ENCODE data around the gene ADRA2B.
"Not testable (repeated sequence)": the region's sequence is repeated elsewhere in the genome, so short reads cannot be mapped to it uniquely, and the experiment has no call there.

Gene ADRA2B

GRCh38 chr2:96116424-96116878, at the start of gene ADRA2B:
Gene ADRA2B (minus strand): TSS chr2:96116571. CDS start chr2:96116149, 422 bp downstream.
- DNase-seq: peak; percentile 24

- no peak for DNase-seq
Observed at GRCh38 chr2:96164459-96165184, 48.3 kb upstream of the ADRA2B start.

- no peak for DNase-seq
Observed at GRCh38 chr2:96163768-96164429, 47.5 kb upstream of the ADRA2B start.

- DNase-seq: no peak
Observed at GRCh38 chr2:96163415-96163767, 47.0 kb upstream of the ADRA2B start.

- DNase-seq: no peak
Observed at GRCh38 chr2:96161898-96162297, 45.5 kb upstream of the ADRA2B start.

- DNase-seq: not testable (repeated sequence)
Observed at GRCh38 chr2:96160366-96160765, 44.0 kb upstream of the ADRA2B start.

GRCh38 chr2:96159084-96159830, 42.9 kb upstream of the ADRA2B start:
- no peak for DNase-seq

GRCh38 chr2:96158554-96158940, 42.2 kb upstream of the ADRA2B start:
- DNase-seq: no peak

GRCh38 chr2:96157649-96158553, 41.5 kb upstream of the ADRA2B start:
- DNase-seq: no peak

- DNase-seq: no peak
Observed at GRCh38 chr2:96156926-96157648, 40.7 kb upstream of the ADRA2B start.

- DNase-seq: no peak
Observed at GRCh38 chr2:96156011-96156820, 39.8 kb upstream of the ADRA2B start.

- DNase-seq: no peak
Observed at GRCh38 chr2:96154506-96155380, 38.4 kb upstream of the ADRA2B start.

GRCh38 chr2:96153991-96154431, 37.6 kb upstream of the ADRA2B start:
- no peak for DNase-seq

GRCh38 chr2:96153291-96153713, 36.9 kb upstream of the ADRA2B start:
- no peak for DNase-seq

GRCh38 chr2:96152304-96153161, 36.2 kb upstream of the ADRA2B start:
- DNase-seq: no peak

- DNase-seq: no peak
Observed at GRCh38 chr2:96151595-96152303, 35.4 kb upstream of the ADRA2B start.

- DNase-seq: no peak
Observed at GRCh38 chr2:96150791-96151594, 34.6 kb upstream of the ADRA2B start.
